Inflammatory macrophage treated with lipopolysaccharide for 4 hours (primary cell): ENCODE data around the gene DYNLT2B.
"Not testable (repeated sequence)": the region's sequence is repeated elsewhere in the genome, so short reads cannot be mapped to it uniquely, and the experiment has no call there.

Source experiments
- DNase-seq: peaks from one replicate; pipeline ENCODE4 v3.0.0-alpha.2; 2020

The DYNLT2B gene

DNA sequence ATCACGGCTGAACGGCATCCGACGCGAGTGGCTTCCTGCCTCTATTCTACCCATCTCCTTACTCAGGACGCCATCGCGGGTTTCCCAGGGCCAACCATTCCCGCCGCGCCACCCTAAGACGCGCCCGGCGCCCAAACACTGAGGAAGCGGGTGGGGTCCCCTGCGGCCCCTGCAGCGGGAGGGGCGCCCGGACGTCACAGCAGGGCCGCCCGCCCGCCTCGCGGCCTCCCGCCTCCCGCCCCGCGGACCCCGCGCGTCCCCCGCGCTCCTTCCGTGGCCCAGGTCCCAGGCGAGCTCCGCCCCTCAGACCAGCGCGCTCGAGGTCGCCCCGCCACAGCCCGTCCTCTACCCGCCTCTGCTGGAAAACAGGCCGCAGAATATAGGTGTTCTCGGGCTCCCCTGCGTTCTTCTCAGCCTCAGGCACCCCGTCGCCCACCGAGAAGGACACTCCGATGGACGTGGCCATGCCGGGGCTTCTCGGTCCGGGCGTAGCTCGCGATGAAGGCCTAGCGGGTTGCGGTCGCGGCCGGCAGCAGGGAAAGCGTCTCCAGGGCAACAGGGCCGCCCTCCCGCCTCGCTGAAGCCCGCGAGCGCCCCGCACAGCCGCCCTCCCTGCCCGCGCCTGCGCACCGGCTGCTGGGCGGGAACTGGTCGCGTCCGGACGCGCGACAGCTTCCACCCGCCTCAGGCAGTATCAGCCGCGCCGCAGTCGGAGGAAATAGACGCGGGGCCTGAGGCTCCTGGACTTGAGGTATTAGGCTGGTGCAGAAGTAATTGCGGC lies at the start of gene DYNLT2B:
Gene DYNLT2B, minus strand, starts transcription at position 554 of the 781 bp plus-strand sequence. Its CDS starts 88 bp downstream, at position 466.
- DNase-seq = peak; percentile 81

DNA sequence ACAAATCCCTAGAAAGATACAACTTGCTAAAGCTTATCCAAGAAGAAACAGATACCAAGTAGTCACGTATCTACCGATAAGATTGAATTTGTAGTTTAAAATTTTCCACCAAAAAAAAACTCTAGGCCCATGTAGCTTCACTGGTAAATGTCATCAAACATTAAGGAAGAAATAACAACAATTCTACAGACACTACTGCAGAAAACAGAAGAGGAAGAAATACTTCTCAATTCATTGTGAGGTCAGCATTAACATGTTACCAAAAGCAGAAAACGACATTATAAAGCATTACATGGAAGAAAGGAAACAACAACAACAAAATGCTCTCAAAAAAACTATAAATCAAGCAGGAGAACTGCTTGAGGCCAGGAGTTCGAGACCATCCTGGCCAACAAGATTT lies 47.7 kb upstream of the DYNLT2B start:
- DNase-seq = peak; percentile 54

DNA sequence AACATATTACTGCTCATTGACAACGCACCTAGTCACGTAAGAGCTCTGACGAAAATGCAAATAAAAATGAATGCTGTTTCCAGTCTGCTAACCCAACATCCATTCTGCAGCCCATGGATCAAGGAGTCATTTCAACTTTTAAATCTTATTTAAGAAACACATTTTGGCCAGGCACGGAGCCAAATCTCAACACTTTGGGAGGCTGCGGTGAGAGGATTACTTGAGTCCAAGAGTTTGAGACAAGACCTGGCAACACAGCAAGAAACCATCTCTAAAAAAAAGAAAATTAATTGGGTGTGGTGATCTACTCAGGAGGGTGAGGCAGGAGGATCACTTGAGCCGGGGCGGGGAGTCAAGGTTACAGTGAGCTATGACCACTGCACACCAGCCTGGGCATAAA lies 42.5 kb upstream of the DYNLT2B start:
- DNase-seq = no peak

DNA sequence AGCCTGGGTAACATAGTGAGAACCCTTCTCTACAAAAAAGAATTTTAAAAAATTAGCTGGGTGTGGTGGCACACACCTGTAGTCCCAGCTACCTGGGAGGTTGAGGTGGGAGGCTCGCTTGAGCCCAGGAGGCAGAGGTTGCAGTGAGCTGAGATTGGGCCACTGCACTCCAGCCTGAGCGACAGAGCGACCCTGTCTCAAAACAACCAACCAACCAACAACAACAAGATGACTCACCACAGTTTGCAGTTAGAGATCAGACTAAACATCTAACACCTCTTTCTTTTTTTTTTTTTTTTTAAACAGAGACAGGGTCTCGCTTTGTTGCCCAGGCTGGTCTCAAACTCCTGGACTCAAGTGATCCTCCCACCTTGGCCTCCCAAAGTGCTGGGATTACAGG lies 40.5 kb upstream of the DYNLT2B start:
- not testable (repeated sequence) for DNase-seq

DNA sequence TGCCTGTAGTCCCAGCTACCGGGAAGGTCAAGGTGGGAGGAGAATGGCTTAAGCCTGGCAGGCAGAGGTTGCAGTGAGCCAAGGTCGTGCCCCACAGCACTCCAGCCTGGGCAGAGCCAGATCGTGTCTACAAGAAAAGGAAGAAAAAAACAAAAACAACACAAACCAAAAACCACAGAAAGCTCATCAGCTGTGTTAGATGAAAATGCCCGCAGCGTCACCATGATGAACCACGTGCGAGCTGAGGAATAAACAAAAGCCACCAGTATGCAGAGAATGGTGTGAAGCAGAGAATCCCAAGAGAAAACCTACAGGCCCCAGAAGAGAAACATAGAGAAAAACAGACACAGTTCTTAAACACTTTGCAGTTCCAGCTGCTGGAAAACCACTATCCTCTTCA lies 39.9 kb upstream of the DYNLT2B start:
- no peak for DNase-seq

DNA sequence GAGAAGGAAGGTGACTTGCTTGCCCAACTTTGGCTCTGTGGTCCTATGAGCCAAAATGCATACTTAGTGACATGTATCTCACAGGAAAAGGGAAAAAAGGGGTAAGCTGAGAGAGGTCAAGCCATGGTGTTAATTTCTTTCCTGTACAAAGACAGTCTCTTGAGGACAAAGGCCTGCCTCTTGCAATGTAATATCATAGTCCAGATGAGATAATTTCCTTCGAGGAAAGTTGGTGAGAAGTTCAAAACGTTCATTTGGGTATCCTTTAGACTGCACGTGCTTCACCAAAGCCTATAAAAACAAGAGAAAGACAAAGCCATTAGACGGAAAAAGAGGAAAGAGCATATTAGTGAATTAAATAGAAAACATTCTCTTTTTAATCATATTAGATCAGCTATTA lies 38.5 kb upstream of the DYNLT2B start:
- no peak for DNase-seq

DNA sequence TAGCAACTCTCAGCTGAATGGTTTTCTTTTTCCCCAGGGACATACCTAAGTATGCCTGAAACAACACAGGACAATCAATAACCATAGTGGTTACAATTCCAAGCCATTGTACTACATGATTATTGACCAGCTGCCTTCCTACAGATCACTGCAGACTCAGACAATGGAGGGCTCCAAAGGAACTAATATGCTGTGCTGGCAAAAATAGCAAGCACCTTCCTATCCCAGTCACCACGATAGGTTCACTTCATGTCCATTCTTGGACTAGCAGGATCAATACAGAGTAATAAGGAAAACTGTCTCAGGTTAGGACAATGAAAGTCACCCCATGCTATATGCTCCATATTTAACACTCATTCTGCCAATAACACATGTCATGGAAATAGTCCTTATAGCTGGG lies 37.6 kb upstream of the DYNLT2B start:
- DNase-seq = no peak

DNA sequence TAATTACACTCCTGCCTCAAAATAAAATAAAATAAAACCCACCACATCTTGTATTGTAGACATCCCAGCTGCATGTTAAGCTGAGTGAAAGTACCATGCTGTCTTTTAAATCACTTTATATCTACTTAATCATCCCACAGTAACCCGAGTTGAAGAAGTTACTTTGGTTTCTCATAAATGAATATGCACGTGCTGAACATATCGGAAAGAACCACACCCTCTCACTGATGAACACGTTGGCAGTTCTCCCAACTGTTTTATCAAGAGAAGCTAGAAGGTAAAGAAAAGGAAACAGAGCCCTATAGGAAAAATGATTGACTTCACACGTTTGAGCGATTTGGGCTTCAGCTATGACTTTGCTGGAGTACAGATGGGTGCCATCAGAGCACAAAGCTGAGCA lies 36.1 kb upstream of the DYNLT2B start:
- no peak for DNase-seq

DNA sequence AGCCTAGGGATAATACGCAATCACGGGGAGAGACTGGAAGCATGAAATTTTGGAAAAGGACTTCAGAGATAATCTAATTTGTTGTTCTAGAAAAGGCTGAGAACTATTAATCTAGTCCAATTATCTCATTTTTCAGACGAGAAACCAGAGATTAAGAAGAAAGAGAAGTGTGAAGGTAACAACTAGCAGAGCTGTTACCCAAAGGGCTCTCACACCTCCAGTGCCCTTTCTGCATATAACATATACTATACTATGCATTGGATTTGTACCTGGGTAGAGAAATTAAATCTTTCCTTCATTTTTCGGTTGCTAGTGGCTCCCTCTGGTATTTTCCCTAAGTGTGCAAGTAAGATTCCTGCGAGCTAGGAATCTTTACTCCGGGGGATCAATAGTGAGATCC lies 33.5 kb upstream of the DYNLT2B start:
- DNase-seq = no peak

DNA sequence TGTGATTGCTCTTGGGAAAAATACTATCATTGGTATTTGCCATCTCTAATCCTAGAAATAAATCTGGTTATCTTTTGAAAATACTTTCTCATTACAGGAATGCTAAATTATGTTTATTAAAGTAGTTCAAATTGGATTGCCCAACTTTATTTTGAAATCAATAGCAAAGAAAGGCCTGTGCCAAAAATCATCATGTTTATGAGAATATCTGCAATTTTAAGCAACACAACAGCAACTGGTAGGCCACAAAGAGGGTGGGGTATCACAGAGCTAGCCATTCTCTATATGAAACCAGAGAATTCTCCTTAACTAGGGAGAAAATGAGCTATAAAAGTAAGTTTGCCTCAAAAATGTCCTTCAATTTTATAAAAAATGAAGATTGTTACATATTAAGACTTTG lies 32.0 kb upstream of the DYNLT2B start:
- no peak for DNase-seq

DNA sequence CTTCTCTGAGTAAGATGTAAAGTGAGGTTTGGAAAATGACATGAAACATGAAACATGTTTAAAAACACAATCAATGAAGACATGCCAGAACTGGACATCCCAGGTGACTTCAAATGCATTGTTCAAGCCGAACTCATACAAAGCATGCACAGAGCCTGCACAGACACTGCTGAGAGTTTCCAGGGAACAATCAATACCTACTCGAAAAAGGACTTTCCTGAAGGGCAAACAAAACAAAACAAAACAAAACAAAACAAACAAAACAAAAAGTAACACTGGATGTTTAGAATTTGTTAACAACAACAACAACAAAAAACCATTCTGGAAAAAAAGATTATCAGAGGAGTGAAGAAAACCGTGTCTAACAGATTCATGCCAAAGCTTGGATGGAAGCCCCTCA lies 30.7 kb upstream of the DYNLT2B start:
- no peak for DNase-seq

DNA sequence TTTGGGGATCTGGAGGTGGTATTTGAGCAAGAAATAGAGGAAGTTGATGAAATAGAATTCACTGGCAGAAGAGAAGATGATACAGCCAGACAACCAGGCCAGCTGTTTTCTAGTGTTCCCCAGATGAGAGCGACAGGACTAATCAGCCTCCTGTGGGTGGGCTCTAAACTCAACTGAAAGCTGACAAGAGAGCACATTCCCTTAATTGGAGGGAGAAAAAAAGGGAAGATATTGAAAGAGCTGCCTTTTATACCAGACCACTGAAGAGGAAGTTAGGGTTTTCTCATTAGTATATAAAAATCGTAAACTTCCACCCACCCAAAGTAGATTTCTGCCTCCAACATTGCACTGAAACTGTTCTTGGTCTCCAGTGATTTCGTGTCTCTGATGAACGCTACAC lies 26.6 kb upstream of the DYNLT2B start:
- DNase-seq = peak; percentile 96

DNA sequence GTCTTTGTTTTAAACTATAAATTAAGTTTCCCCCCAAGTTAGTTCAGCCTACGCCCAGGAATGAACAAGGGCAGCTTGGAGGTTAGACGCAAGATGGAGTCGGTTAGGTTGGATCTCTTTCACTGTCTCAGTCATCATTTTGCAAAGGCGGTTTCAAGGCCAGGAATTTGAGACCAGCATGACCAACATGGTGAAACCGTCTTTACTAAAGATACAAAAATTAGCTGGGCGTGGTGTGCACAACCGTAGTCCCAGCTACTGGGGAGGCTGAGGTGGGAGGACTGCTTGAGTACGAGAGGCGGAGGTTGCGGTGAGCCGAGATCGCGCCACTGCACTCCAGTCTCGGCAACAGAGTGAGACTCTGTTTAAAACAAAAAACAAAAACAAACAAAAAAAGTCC lies 25.9 kb upstream of the DYNLT2B start:
- DNase-seq = not testable (repeated sequence)

DNA sequence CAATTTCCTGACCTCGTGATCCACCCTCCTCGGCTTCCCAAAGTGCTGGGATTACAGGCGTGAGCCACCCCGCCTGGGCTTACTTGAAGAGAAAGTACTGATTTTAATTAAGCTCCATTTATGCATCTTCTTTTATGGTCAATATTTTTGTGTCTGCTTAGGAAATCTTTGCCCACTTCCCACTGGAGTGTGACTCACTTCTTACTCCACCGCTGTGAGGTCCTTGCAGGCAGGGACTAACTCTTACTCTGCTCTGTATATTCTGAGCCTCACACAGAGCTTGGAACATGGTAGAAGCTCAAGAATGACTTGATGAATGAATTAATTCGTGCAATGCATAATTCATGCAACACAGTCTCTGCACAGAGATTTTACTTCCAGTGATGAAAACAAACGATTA lies 23.1 kb upstream of the DYNLT2B start:
- DNase-seq = peak; percentile 92

DNA sequence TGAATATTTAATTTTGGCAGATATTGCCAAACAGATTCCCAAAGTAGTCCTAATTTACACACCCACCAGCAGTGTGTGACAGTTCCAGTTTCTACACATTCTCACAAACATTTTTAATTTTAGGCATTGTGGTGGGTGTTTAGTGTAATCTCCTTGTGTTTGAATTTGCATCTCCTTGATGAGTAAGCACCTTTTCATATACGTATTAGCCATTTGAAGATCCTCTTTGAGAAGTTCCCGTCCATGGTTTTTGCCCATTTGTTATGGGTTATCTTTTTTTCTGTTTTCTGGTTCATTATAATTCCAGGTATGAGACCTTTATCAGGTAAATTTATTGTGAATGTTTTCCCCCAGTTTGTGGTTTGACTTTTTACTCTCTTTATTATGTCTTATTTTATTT lies 22.4 kb upstream of the DYNLT2B start:
- DNase-seq = peak; percentile 85

DNA sequence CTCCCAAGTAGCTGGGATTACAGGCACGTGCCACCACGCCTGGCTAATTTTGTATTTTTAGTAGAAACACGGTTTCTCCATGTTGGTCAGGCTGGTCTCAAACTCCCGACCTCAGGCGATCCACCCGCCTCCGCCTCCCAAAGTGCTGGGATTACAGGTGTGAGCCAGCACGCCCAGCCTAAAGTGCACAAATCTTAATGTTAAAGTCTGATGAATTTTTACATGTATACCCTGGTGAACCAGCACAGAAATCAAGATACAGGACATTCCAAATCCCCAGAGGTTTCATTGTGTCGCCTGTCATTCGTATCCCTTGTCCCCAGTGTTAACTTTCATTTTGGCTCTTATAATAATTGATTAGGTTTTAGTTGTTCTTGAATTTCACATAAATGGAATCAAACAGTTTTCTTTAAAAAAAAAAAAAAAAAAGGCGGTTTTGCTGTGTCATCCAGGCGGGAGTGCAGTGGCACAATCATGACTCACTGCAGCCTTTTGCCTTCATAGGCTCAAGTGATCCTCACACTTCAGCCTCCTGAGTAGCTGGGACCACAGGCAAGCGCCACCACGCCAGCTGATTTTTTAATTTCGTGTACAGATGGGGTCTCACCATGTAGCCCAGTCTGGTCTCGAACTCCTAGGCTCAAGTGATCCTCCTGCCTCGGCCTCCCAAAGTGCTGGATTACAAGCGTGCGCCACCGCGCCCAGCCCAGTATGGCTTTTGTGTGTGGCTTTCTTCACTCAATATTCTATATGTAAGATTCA lies 21.6 kb upstream of the DYNLT2B start:
- DNase-seq = peak; percentile 88

DNA sequence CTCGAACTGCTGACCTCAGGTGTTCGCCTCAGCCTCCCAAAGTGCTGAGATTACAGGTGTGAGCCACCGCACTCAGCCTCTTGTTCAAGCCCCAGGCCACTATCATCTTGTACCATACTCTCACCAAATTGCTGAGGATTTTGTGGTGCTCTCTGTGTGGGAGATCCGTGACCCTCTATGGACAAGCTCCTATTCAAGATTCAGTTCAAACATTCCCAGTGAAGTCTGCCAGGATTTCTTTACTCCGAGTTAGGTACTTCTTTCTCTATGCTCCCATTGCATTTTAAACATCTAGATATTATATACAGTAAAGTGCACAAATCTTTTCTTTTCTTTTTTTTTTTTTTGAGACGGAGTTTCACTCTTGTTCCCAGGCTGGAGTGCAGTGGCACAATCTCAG lies 21.0 kb upstream of the DYNLT2B start:
- no peak for DNase-seq

DNA sequence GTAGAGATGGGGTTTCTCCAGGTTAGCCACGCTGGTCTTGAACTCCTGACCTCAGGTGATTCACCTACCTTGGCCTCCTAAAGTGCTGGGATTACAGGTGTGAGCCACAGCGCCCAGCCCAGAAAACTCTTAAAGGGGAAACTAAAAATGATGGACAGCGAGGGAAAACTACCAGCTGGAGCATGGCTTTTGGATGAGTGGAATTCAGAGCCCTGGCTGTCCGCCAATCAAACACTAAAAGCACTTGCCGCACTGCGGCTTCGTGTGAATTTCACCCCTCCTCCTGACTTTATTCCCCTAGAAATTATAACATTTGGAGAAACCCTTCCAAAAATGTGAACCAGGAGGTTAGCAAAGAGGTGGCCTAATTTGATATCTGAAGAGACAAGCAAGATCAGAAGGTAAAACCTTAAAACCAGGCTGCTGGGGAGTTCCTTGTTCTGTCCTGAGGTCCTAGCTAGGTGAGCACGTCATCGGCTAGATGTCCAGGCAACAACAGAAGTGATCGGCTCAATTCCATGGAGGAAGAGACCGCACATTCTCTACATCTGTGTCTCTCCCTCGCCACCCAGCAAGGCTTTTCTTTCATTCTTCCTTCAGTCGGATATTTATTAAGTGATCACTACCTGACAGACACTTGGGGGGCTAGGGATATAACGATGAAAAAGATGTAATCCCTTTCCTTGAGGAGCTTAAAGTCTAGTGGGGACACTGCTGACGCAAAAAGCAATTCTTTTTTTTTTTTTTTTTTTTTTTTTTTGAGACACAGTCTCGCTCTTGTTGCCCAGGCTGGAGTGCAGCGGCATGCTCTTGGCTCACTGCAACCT lies 18.5 kb upstream of the DYNLT2B start:
- DNase-seq = no peak

DNA sequence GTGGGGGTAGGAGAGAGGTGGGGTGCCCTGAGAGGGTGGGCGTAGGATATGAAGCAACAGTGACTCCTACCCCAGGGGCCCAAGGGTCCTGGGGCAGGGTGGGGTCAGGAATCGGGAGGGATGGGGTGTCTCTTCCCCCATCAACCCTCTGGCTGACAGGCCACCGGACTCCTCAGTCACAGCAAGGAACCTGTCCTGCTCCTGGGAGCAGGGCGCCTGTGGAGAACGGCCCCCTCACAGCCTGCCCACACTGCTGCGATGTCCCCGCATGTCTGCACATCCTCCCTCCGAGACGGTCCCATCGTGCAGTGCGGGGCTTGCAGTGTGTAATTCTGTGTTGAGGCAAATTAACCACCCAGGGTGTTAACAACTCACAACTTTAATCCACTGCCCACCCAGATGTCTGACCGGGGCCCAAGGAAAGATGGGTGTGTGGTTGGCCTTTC lies 17.5 kb upstream of the DYNLT2B start:
- DNase-seq = peak; percentile 54

DNA sequence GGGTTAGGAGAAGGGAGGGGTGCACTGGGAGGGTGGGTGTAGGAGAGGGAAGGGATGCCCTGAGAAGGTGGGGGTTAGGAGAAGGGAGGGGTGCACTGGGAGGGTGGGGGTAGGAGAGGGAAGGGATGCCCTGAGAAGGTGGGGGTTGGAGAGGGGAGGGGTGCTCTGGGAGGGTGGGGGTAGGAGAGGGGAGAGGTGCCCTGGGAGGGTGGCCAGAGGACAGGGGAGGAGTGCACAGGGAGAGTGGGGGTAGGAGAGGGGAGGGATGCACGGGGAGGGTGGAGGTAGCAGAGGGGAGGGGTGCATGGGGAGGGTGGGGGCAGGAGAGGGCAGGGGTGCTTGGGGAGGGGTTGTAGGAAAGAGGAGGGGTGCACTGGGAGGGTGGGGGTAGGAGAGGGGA lies 16.9 kb upstream of the DYNLT2B start:
- no peak for DNase-seq

DNA sequence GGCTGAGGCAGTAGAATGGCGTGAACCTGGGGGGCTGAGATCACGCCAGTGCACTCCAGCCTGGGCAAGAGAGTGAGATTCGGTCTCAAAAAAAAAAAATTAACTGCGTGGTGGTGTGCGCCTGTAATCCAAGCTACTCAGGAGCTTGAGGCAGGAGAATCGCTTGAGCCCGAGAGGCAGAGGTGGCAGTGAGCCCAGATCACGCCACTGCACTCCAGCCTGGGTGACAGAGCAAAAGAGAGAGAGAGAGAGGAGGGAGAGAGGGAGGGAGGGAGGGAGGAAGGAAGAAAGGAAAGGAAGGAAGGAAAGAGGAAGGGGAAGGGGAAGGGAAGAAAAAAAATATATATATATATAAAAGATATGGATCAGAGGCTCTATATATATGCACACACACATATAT lies 14.1 kb upstream of the DYNLT2B start:
- no peak for DNase-seq

DNA sequence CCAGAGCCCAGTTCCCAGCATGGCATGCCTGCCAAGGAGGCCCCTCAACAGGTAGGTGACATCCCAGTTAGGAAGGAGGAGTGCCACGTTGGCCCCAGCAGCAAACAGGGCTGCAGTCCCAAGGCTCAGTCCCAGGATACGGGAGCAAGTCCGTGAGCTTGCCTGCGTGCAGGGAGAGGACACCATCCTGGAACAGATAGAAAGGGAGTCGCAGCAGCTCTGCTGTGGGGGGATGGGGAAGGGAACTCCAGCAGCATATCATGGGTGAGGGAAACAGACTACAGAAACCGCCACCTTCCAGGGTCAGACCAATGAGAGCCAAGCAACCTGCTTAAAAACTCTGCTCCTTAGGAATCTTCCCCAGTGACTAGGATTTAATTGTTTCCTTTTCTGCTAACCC lies 9.4 kb upstream of the DYNLT2B start:
- no peak for DNase-seq

DNA sequence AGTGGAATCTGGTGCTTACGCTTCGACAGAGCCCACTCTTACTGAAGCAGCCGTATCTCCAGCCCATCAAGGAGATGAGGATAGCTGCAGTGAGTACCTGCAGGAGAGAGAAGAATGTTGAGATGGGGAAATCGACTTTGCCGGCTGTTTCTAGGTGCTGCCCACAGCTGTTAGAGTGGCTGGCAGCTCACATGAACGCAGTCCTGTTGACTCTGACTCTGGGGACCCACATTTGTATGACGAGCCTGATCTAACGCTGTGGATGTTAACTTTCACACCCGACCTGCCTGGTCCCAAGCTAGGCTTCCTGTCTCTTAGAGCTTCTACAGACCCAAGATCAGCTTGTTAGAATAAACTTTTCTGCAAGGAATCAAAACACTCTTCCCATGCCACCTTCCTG lies 8.9 kb upstream of the DYNLT2B start:
- DNase-seq = no peak

DNA sequence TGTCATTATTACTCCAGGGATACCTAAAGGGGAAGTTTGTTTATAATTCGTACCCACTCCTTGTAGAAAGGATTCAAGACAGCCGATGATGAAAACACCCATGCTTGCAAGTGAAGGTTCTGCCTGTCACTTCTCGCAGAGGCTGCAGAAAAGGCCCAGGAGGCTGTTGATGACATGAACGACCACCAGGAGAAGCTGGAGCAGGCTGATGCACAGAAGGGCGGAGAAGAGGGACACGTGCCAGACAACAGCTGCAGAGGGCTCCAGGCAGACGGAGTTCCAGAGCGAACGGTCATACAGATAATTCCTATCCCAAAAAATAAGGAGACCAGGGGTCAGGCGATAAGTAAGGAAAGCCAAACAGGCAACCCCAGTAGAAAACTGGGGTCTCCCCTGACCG lies 5.7 kb upstream of the DYNLT2B start:
- DNase-seq = no peak
